RWPE1 (cell line): ENCODE results near the gene RAP1GAP2.

Experiments used
- CTCF ChIA-PET: fragments of 350-600 bp; sonication (Branson Sonifier 250); formaldehyde crosslinking; extraction: SDS; loops from one replicate; lab custom pipeline; 2021; lab: Yijun Ruan, JAX
- POLR2A ChIA-PET: fragments of 400-600 bp; formaldehyde crosslinking; extraction: SDS; loops from one replicate; lab custom pipeline; 2020; ENCODE audit warnings: antibody characterized with exemption; ENCODE audit not compliant: low non-redundant PET; lab: Yijun Ruan, JAX
- DNase-seq: peaks from one replicate; pipeline ENCODE4 v3.0.0; 2012; ENCODE audit warnings: low spot score
- H3K27ac ChIP-seq: fragments of 450-650 bp; 2 replicates; pipeline ENCODE4 v1.5.1; 2017
- CTCF ChIP-seq: fragments of 450-650 bp; conservative IDR thresholded peaks from 2 replicates; pipeline ENCODE4 v1.5.1; 2017; ENCODE audit warnings: low read depth, mild to moderate bottlenecking

Gene RAP1GAP2

GRCh38 chr17:2755891-2756724 is 40.1 kb upstream of the RAP1GAP2 start:
- no peak overlapping the region for H3K27ac ChIP-seq
- POLR2A ChIA-PET, result no interaction called here
- DNase-seq, result no peak
- no peak for TF ChIP-seq CTCF
- CTCF ChIA-PET, result no interaction called here

- no peak overlapping the region for H3K27ac ChIP-seq
- ChIA-PET CTCF (no interaction called here), POLR2A (no interaction called here)
- no peak for TF ChIP-seq CTCF
- DNase-seq, result no peak
Observed at GRCh38 chr17:2758870-2759269, 37.4 kb upstream of the RAP1GAP2 start.

- CTCF ChIA-PET, result interaction anchor here (1.1 kb wide), 1 partner anchor 17 kb away, joined by 3 read pairs; no protein-coding TSS in a partner anchor
- no peak overlapping the region for H3K27ac ChIP-seq
- POLR2A ChIA-PET, result interaction anchor here (0.6 kb wide), 1 partner anchor 29 kb away, joined by 3 read pairs; no protein-coding TSS in a partner anchor
- DNase-seq, result no peak
- TF ChIP-seq CTCF, result no peak
Observed at GRCh38 chr17:2770129-2770528, 26.1 kb upstream of the RAP1GAP2 start.

GRCh38 chr17:2775206-2775605 is 21.0 kb upstream of the RAP1GAP2 start:
- DNase-seq, result no peak
- H3K27ac ChIP-seq, result no peak overlapping the region
- POLR2A ChIA-PET, result interaction anchor here (0.6 kb wide), 1 partner anchor 62 kb away, joined by 5 read pairs; no protein-coding TSS in a partner anchor
- CTCF ChIA-PET, result interaction anchor here (0.6 to 0.7 kb wide), 2 partner anchors 427 to 1717 kb away, joined by 4 to 6 read pairs; no protein-coding TSS in a partner anchor
- TF ChIP-seq CTCF, result no peak

- no peak overlapping the region for H3K27ac ChIP-seq
- POLR2A ChIA-PET, result no interaction called here
- DNase-seq, result no peak
- CTCF ChIA-PET, result interaction anchor here (0.7 to 1.3 kb wide), 3 partner anchors 10 to 395 kb away, joined by 4 to 6 read pairs (median 5); no protein-coding TSS in a partner anchor
- no peak for TF ChIP-seq CTCF
Observed at GRCh38 chr17:2776589-2777241, 19.5 kb upstream of the RAP1GAP2 start.

GRCh38 chr17:2777242-2777867 is 18.9 kb upstream of the RAP1GAP2 start:
- CTCF ChIA-PET, result interaction anchor here (0.6 to 1.3 kb wide), 4 partner anchors 9 to 395 kb away, joined by 4 to 6 read pairs (median 4); no protein-coding TSS in a partner anchor
- DNase-seq, result no peak
- H3K27ac ChIP-seq, result no peak overlapping the region
- POLR2A ChIA-PET, result no interaction called here
- no peak for TF ChIP-seq CTCF
